ENCODE results near the gene TNK1.
A peak's percentile ranks its signal among the peaks of the same experiment; 100 is the strongest.

Gene TNK1

GRCh38 chr17:7437369-7437863 is 56.5 kb downstream of the TNK1 start:
- DNase-seq: no peak

GRCh38 chr17:7437950-7438614 is 57.2 kb downstream of the TNK1 start:
- peak; percentile 42 for DNase-seq

GRCh38 chr17:7438656-7439460 is 58.0 kb downstream of the TNK1 start:
- no peak for DNase-seq
